Activated T-helper 1 cell treated with Interleukin-2 at 50 U/mL for 16 hours (primary cell): Measurements from ENCODE around the gene CGRRF1.

Experiments
- DNase-seq: peaks from one replicate; pipeline ENCODE4 v3.0.0-alpha.2; 2020; ENCODE audit warnings: low read depth

Gene CGRRF1, protein sequence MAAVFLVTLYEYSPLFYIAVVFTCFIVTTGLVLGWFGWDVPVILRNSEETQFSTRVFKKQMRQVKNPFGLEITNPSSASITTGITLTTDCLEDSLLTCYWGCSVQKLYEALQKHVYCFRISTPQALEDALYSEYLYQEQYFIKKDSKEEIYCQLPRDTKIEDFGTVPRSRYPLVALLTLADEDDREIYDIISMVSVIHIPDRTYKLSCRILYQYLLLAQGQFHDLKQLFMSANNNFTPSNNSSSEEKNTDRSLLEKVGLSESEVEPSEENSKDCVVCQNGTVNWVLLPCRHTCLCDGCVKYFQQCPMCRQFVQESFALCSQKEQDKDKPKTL

GRCh38 chr14:54509546-54510501 lies at the start of gene CGRRF1:
Gene CGRRF1 (plus strand): TSS chr14:54509906. CDS start chr14:54509960, 54 bp downstream.
- peak; percentile 94 for DNase-seq

GRCh38 chr14:54462048-54462447 lies 47.7 kb upstream of the CGRRF1 start:
- DNase-seq, result no peak

- DNase-seq, result no peak
These were observed 44.1 kb upstream of the CGRRF1 start for GRCh38 chr14:54465654-54466053.

DNA sequence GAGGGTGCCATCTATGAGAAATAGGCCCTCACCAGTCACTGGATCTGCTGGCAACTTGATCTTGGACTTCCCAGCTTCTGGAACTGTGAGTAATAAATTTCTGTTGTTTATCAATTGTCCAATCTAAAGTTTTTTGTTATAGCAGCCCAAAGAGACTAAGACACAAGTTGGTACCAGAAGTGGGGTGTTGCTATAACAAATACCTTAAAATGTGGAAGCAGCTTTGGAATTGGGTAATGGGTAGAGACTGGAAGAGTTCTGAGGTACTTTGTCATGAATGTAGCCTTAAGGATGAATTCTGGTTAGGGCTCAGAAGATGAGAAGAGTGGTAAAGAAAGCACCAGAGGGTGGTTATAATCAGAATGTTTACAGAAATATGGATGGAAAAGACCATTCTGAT lies 42.4 kb upstream of the CGRRF1 start:
- no peak for DNase-seq

DNA sequence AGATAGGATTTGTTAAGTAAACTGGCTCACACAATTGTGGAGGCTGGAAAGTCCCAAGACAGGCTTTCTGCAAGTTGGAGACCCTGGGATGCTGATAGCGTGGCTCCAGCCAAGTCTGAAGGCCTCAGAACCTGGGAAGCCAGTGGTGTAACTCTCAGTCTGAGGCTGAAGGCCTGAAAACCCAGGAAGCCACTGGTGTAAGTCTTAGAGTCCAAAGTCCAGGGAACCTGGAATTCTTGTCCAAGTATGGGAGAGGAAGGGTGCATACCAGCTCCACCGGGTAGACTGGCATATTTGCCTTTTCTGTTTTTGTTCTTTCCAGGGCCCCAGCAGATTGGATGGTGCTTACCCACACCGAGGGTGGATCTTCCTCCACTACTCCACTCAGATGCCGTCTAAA lies 39.0 kb upstream of the CGRRF1 start:
- no peak for DNase-seq

DNA sequence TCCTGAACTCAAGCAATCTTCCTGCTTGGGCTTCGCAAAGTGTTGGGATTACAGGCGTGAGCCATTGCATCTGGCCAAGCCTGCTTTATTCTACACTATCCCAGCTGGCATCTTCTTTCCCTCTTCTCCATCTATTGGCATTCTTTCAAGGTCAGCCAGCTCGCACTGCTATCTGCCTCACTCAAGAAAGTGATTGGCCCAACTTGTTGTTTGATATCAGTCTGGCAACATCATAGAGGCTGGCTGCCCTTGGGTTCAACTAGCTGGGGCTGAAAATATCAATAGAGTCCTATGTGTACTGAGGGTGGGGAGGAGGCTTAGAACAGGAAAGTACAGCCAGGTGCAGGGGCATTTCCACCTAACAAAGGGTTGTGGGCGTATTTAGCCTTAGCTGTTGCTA lies 38.1 kb upstream of the CGRRF1 start:
- no peak for DNase-seq

DNA sequence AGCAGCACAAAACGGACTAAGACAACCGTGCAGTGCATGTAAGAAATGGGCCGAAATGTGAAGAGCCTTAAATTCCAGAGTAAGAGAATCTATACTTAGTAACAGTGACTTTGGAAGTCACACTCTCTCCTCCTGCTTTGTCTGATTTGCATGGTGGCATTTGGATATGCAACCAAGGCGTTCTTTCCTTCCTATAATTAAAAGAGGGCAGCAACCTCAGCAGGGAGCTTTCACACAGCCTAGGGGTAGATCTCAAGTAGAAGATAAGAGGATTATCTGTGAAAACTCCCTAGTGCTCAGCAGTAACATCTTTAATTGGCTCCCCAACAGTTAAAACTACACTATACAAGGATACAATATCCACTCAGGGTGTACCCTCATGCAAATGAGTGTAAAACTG lies 37.4 kb upstream of the CGRRF1 start:
- no peak for DNase-seq

DNA sequence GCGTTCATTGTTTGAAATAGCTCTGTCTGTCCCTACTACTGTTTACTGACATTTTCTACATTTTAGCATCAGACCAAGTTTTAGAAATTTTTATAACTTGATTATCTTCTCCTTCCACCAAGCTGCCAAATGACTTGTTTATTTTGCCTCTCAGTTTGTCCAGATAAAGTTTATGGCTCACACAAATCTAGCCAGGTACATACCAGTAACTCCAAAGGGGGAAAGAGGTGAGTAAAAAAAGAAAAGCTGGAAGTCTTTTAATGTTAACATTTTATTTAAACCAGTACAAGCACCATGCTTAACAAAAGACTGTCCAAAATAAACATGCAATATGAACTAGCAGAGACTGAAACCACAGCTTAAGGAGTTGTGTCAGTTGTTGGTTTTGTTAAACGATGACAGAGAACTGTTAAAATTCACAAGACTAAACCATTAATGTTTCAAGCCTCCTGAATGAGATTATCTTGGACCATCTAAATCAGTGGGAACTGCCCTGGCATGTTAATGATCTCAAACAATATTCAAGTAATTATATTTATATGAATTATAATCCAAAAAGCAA lies 35.4 kb upstream of the CGRRF1 start:
- DNase-seq, result no peak

DNA sequence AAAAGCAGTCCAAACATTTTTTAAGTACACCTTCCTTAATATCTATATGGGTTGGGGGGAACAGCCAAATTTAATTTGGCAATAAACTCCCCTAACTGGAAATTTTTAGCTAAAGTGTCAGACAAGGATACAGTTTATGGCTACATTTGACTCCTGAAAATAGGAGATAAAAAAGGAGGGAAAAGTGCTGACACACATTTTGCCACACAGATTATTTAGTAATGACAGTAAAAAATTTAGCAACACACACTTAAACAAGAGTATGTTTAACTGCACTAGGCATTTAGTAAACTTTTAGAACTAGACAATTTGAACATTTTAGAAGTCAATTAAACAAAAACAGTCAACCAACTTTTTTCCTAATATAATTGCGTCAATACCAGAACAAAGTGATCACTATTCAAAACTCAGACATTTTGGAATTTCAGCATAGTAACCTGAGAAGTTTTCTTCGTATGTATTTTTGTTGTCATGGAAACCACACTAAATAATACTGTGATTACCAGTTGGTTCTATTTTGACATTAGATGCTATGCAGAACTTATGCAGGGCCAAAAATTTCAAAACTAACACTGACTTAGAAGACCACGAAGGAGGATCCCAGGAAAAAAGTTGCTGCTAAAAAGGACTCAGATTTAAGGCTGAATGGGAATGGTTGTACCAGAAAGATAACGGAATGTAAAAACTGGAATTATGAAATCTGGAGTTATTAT lies 34.4 kb upstream of the CGRRF1 start:
- DNase-seq, result no peak

- DNase-seq, result no peak
These were observed 33.8 kb upstream of the CGRRF1 start for GRCh38 chr14:54475911-54476310.

GRCh38 chr14:54478636-54479215 lies 31.0 kb upstream of the CGRRF1 start:
- no peak for DNase-seq

GRCh38 chr14:54480830-54481562 lies 28.7 kb upstream of the CGRRF1 start:
- no peak for DNase-seq

DNA sequence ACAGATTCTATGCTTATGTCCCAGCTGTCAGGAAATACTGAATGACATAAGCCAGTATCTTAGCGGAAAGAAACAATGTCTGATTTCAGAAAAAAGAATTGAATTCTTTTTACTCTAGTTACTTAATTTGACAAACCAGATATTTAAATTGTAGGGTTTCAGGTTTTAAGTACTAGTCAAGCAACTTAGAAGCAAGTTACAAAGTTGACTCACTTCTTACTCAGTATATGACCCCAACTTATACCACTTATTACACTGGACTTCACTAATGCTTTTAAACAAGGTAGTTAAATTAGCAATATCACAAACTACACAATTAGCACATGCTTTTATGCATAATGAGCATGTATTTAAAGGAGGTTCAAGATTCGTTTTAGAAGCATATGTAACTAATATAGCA lies 28.0 kb upstream of the CGRRF1 start:
- DNase-seq, result no peak

DNA sequence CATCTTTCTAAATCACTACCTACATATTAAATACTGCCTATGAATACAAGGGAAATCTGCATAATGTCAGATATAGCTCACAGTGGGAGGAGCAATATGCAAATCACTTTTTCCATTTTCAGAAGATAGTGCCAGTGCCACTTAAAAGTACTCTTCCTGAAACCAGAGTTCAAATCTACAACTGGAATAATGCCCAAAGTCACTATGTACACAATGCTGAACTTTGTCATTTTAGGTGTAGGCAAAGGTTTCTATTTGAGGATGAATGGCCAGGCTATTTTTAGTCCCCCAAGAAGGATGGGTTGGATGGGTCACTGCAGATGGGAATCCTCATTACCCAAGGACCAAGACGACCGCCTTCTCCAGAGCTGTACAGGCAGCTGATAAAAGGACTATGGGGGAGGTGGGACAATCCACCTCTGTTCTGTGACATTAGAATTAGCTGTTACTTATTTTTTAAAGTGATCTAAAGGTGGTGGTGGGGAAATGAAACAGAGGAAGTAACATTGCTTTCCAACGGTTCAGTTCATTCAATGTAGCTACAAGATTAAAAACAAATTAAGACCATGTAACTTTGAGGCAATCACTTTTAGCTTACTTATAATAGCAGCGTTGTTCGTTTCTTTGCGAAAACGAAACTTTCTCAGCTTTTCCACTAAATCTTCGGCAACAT lies 26.5 kb upstream of the CGRRF1 start:
- no peak for DNase-seq

- DNase-seq, result no peak
These were observed 25.9 kb upstream of the CGRRF1 start for GRCh38 chr14:54483846-54484245.

- DNase-seq, result no peak
These were observed 23.0 kb upstream of the CGRRF1 start for GRCh38 chr14:54486685-54487084.

GRCh38 chr14:54487771-54488170 lies 21.9 kb upstream of the CGRRF1 start:
- DNase-seq, result no peak

GRCh38 chr14:54488318-54488645 lies 21.4 kb upstream of the CGRRF1 start:
- no peak for DNase-seq

GRCh38 chr14:54488646-54489317 lies 20.9 kb upstream of the CGRRF1 start, which contains the start of gene GMFB:
Gene GMFB (minus strand): TSS chr14:54488980. CDS start chr14:54488927, 53 bp downstream.
- DNase-seq, result peak; percentile 83

DNA sequence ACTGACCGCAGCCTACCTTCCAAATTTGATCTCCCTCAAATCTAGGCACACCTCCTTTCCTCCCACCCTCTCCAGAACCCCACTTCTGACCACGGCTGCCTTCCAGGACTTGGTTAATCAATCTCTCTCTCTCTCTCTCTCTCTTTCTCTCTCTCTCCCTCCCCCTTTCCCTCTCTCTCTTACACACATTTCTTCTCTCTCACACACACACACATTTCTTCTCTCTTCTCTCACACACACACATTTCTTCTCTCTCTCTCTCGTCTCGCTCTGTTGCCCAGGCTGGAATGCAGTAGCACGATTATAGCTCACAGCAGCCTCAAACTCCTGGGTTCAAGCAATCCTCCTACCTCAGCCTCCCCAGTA lies 20.4 kb upstream of the CGRRF1 start:
- no peak for DNase-seq
